ENCODE data around the gene WNK2. TPM values are rescaled to one million over a fixed set of nuclear protein-coding genes. Genes with fewer than 3 reads are reported as not detected.

WNK2 gene
- total RNA-seq, 4 donors from 2014 or later, result 6.2 to 31.9 (median 18.9) TPM

- Histone ChIP-seq H3K4me3 (no peak overlapping the region), H3K27ac (no peak overlapping the region), H3K4me1 (no peaks in the 10 kb centered on the region), H3K9me3 (no peaks in the 10 kb centered on the region), H3K36me3 (no peaks in the 10 kb centered on the region), H3K27me3 (no peaks in the 10 kb centered on the region)
- DNase-seq, result no peak
- no peak for TF ChIP-seq CTCF (IDR thresholded peaks at IDR 0.05)
- TF ChIP-seq POLR2A (IDR thresholded peaks at IDR 0.05), result no peak
- intact Hi-C loops (cut with DNase I; ENCODE audit: low total_unique reads), result no loop called here
Measured at GRCh38 chr9:93230601-93231000, 46.7 kb downstream of the WNK2 start.

GRCh38 chr9:93231121-93231694 is 47.3 kb downstream of the WNK2 start:
- Histone ChIP-seq H3K27me3 (no peaks in the 10 kb centered on the region), H3K36me3 (no peaks in the 10 kb centered on the region), H3K4me1 (no peaks in the 10 kb centered on the region), H3K4me3 (no peak overlapping the region), H3K9me3 (no peaks in the 10 kb centered on the region), H3K27ac (no peak overlapping the region)
- TF ChIP-seq POLR2A (IDR thresholded peaks at IDR 0.05) (no peak), CTCF (IDR thresholded peaks at IDR 0.05) (no peak)
- intact Hi-C loops (cut with DNase I; ENCODE audit: low total_unique reads), result no loop called here
- DNase-seq, result no peak

- H3K27ac ChIP-seq, result no peak overlapping the region
- intact Hi-C loops (cut with DNase I; ENCODE audit: low total_unique reads), result no loop called here
Measured at GRCh38 chr9:93231716-93232115, 47.8 kb downstream of the WNK2 start.

GRCh38 chr9:93232388-93232960 is 48.5 kb downstream of the WNK2 start:
- DNase-seq, result no peak
- Histone ChIP-seq H3K4me1 (no peaks in the 10 kb centered on the region), H3K9me3 (no peaks in the 10 kb centered on the region), H3K4me3 (no peak overlapping the region), H3K27me3 (no peaks in the 10 kb centered on the region), H3K27ac (no peak overlapping the region), H3K36me3 (no peaks in the 10 kb centered on the region)
- no peak for TF ChIP-seq POLR2A (IDR thresholded peaks at IDR 0.05)
- TF ChIP-seq CTCF (IDR thresholded peaks at IDR 0.05), result no peak
- intact Hi-C loops (cut with DNase I; ENCODE audit: low total_unique reads), result no loop called here

More at GRCh38 chr9:93231716-93232115, 47.8 kb downstream of the WNK2 start:
- no peak overlapping the region for H3K4me3 ChIP-seq
- H3K9me3 ChIP-seq, result no peaks in the 10 kb centered on the region
- no peak for TF ChIP-seq CTCF (IDR thresholded peaks at IDR 0.05)
- no peak for TF ChIP-seq POLR2A (IDR thresholded peaks at IDR 0.05)
- DNase-seq, result no peak
- H3K36me3 ChIP-seq, result no peaks in the 10 kb centered on the region
- no peaks in the 10 kb centered on the region for H3K4me1 ChIP-seq
- H3K27me3 ChIP-seq, result no peaks in the 10 kb centered on the region

- Histone ChIP-seq H3K4me3 (no peak overlapping the region), H3K36me3 (no peaks in the 10 kb centered on the region), H3K27me3 (no peaks in the 10 kb centered on the region), H3K27ac (no peak overlapping the region), H3K4me1 (no peaks in the 10 kb centered on the region), H3K9me3 (no peaks in the 10 kb centered on the region)
- no peak for TF ChIP-seq CTCF (IDR thresholded peaks at IDR 0.05)
- no peak for TF ChIP-seq POLR2A (IDR thresholded peaks at IDR 0.05)
- no peak for DNase-seq
- intact Hi-C loops (cut with DNase I; ENCODE audit: low total_unique reads), result no loop called here
Measured at GRCh38 chr9:93233033-93233432, 49.1 kb downstream of the WNK2 start.
